ENCODE data around the gene USP17L5. TPM values are rescaled to one million over a fixed set of nuclear protein-coding genes. Genes with fewer than 3 reads are reported as not detected.
"Not testable (repeated sequence)": the region's sequence is repeated elsewhere in the genome, so short reads cannot be mapped to it uniquely, and the experiment has no call there.

The USP17L5 gene, protein sequence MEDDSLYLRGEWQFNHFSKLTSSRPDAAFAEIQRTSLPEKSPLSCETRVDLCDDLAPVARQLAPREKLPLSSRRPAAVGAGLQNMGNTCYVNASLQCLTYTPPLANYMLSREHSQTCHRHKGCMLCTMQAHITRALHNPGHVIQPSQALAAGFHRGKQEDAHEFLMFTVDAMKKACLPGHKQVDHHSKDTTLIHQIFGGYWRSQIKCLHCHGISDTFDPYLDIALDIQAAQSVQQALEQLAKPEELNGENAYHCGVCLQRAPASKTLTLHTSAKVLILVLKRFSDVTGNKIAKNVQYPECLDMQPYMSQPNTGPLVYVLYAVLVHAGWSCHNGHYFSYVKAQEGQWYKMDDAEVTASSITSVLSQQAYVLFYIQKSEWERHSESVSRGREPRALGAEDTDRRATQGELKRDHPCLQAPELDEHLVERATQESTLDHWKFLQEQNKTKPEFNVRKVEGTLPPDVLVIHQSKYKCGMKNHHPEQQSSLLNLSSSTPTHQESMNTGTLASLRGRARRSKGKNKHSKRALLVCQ
- total RNA-seq: not detected
- long read RNA-seq: 0 reads

DNA sequence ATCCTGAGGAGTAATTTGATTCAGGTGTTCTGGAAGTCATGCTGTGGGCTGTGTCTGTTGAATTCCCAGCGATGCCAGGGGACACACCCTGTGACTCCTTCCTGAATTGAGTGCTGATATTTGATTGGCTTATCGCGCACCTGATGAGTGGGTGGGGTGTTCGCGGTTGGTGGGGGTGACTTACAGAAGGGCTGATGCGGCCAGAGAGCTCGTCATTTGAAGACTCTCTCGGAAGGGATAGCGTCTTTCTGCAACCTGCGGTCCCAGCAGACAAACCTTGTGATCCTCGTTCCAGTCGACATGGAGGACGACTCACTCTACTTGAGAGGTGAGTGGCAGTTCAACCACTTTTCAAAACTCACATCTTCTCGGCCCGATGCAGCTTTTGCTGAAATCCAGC is at the start of gene USP17L5:
Gene USP17L5, plus strand, starts transcription at position 301 of the 400 bp plus-strand sequence. Its CDS starts 0 bp downstream, at position 301.
- intact Hi-C loops (cut with DNase I): not testable (repeated sequence)

DNA sequence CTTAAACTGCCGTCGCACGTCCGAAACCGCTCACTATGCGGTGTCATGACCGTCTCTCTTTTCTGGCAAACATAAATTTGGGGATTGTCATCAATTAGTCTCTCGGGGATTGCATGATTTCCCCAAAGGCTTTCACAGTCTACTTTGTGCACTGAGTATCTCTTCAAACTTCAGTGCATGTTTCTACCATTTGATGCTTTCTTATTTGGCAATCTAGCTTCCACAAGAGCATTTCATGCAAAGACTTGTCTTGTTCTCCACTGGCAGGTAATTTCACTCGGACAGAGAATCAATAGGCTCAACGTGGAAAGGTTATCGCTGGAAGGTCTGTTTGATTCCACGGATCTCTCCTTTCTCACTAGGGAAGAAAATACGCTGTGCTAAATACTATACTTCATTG is 15.0 kb upstream of the USP17L5 start:
- DNase-seq; ATAC-seq (ENCODE audit: poor library complexity); intact Hi-C loops (cut with DNase I): not testable (repeated sequence)

More for the DNA sequence above, at the start of gene USP17L5:
- not testable (repeated sequence) for DNase-seq; ATAC-seq (ENCODE audit: poor library complexity)

DNA sequence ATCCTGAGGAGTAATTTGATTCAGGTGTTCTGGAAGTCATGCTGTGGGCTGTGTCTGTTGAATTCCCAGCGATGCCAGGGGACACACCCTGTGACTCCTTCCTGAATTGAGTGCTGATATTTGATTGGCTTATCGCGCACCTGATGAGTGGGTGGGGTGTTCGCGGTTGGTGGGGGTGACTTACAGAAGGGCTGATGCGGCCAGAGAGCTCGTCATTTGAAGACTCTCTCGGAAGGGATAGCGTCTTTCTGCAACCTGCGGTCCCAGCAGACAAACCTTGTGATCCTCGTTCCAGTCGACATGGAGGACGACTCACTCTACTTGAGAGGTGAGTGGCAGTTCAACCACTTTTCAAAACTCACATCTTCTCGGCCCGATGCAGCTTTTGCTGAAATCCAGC is 14.3 kb upstream of the USP17L5 start, which contains the start of gene USP17L24:
Gene USP17L24, plus strand, starts transcription at position 301 of the 400 bp plus-strand sequence. Its CDS starts 0 bp downstream, at position 301.
- DNase-seq; intact Hi-C loops (cut with DNase I); ATAC-seq (ENCODE audit: poor library complexity): not testable (repeated sequence)

DNA sequence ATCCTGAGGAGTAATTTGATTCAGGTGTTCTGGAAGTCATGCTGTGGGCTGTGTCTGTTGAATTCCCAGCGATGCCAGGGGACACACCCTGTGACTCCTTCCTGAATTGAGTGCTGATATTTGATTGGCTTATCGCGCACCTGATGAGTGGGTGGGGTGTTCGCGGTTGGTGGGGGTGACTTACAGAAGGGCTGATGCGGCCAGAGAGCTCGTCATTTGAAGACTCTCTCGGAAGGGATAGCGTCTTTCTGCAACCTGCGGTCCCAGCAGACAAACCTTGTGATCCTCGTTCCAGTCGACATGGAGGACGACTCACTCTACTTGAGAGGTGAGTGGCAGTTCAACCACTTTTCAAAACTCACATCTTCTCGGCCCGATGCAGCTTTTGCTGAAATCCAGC is 9.6 kb upstream of the USP17L5 start, which contains the start of gene USP17L25:
Gene USP17L25, plus strand, starts transcription at position 301 of the 400 bp plus-strand sequence. Its CDS starts 0 bp downstream, at position 301.
- intact Hi-C loops (cut with DNase I); ATAC-seq (ENCODE audit: poor library complexity); DNase-seq: not testable (repeated sequence)

DNA sequence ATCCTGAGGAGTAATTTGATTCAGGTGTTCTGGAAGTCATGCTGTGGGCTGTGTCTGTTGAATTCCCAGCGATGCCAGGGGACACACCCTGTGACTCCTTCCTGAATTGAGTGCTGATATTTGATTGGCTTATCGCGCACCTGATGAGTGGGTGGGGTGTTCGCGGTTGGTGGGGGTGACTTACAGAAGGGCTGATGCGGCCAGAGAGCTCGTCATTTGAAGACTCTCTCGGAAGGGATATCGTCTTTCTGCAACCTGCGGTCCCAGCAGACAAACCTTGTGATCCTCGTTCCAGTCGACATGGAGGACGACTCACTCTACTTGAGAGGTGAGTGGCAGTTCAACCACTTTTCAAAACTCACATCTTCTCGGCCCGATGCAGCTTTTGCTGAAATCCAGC is 4.8 kb upstream of the USP17L5 start, which contains the start of gene USP17L26:
Gene USP17L26, plus strand, starts transcription at position 301 of the 400 bp plus-strand sequence. Its CDS starts 0 bp downstream, at position 301.
- intact Hi-C loops (cut with DNase I); DNase-seq: not testable (repeated sequence)

DNA sequence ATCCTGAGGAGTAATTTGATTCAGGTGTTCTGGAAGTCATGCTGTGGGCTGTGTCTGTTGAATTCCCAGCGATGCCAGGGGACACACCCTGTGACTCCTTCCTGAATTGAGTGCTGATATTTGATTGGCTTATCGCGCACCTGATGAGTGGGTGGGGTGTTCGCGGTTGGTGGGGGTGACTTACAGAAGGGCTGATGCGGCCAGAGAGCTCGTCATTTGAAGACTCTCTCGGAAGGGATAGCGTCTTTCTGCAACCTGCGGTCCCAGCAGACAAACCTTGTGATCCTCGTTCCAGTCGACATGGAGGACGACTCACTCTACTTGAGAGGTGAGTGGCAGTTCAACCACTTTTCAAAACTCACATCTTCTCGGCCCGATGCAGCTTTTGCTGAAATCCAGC is 4.6 kb downstream of the USP17L5 start, which contains the start of gene USP17L27:
Gene USP17L27, plus strand, starts transcription at position 301 of the 400 bp plus-strand sequence. Its CDS starts 0 bp downstream, at position 301.
- DNase-seq; intact Hi-C loops (cut with DNase I); ATAC-seq (ENCODE audit: poor library complexity): not testable (repeated sequence)

More for the DNA sequence above, 4.8 kb upstream of the USP17L5 start, which contains the start of gene USP17L26:
- not testable (repeated sequence) for ATAC-seq (ENCODE audit: poor library complexity)

DNA sequence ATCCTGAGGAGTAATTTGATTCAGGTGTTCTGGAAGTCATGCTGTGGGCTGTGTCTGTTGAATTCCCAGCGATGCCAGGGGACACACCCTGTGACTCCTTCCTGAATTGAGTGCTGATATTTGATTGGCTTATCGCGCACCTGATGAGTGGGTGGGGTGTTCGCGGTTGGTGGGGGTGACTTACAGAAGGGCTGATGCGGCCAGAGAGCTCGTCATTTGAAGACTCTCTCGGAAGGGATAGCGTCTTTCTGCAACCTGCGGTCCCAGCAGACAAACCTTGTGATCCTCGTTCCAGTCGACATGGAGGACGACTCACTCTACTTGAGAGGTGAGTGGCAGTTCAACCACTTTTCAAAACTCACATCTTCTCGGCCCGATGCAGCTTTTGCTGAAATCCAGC is 9.4 kb downstream of the USP17L5 start, which contains the start of gene USP17L28:
Gene USP17L28, plus strand, starts transcription at position 301 of the 400 bp plus-strand sequence. Its CDS starts 0 bp downstream, at position 301.
- DNase-seq; ATAC-seq (ENCODE audit: poor library complexity); intact Hi-C loops (cut with DNase I): not testable (repeated sequence)

DNA sequence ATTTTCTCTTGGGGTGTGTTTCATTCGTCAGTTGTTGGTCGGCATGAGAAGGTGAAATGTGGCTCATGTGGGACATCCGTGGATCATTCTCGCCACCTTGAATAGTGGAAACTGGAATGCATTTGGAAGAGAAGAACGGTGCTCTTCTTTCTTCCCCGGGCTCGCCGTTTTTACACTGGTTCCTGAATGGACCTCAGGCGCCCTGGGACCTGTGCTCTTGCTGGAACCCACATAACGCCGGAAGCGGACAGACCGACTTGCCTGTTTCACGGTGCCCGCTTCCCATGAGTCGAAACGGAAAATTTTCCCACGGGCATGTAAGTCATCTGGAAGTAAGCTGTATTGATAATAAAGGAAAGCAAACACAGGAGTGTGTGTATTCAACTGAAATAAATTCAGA is 11.7 kb downstream of the USP17L5 start:
- ATAC-seq (ENCODE audit: poor library complexity); DNase-seq; intact Hi-C loops (cut with DNase I): not testable (repeated sequence)

DNA sequence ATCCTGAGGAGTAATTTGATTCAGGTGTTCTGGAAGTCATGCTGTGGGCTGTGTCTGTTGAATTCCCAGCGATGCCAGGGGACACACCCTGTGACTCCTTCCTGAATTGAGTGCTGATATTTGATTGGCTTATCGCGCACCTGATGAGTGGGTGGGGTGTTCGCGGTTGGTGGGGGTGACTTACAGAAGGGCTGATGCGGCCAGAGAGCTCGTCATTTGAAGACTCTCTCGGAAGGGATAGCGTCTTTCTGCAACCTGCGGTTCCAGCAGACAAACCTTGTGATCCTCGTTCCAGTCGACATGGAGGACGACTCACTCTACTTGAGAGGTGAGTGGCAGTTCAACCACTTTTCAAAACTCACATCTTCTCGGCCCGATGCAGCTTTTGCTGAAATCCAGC is 14.1 kb downstream of the USP17L5 start, which contains the start of gene USP17L29:
Gene USP17L29, plus strand, starts transcription at position 301 of the 400 bp plus-strand sequence. Its CDS starts 0 bp downstream, at position 301.
- DNase-seq; intact Hi-C loops (cut with DNase I); ATAC-seq (ENCODE audit: poor library complexity): not testable (repeated sequence)

DNA sequence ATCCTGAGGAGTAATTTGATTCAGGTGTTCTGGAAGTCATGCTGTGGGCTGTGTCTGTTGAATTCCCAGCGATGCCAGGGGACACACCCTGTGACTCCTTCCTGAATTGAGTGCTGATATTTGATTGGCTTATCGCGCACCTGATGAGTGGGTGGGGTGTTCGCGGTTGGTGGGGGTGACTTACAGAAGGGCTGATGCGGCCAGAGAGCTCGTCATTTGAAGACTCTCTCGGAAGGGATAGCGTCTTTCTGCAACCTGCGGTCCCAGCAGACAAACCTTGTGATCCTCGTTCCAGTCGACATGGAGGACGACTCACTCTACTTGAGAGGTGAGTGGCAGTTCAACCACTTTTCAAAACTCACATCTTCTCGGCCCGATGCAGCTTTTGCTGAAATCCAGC is 23.6 kb downstream of the USP17L5 start, which contains the start of gene USP17L30:
Gene USP17L30, plus strand, starts transcription at position 301 of the 400 bp plus-strand sequence. Its CDS starts 0 bp downstream, at position 301.
- DNase-seq; ATAC-seq (ENCODE audit: poor library complexity); intact Hi-C loops (cut with DNase I): not testable (repeated sequence)

DNA sequence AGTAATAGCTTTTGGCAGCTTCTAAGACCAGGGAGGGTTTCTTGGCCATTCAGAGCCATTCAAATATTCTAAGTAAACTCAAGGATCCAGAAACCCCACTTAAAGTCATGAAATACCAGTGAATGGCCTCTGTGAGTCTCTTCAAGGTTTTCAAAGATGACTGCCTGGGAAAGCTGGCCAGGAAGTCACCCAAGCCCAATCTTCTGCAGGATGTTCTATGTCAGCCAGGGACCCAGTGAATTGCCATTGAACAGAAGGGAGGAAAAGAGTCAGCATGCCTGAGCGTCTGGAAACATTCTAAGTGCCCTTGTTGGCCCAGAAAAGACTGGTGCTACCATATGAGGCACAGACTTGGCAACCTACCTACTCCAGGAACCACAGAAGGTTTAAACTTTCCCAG is 40.7 kb downstream of the USP17L5 start:
- ATAC-seq (ENCODE audit: poor library complexity); intact Hi-C loops (cut with DNase I); DNase-seq: not testable (repeated sequence)

DNA sequence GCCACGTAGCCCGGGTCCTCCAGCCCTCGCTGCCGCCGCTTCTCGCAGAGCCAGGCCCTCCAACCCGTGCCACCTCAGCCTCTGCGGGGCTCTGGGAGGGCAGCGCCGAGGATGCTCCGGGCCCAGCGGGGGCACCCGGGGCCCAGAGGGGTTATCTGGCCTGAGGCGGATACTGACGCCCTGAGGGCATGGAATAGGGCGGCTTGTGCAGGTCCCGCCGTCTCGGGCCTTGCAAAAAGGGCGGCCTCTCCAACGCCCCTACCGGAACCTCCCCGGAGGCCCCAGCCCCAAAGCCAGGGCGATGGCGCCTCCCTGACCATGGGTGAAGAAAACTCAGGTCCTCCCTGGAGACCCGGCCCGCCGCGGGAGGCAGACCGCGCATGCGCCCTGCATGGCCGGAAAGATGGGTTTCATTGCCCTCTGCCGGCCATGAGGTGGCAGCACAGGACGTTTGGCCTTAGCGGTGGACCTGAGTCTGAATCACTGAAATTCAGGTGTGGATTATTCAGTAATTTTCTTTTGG is 41.9 kb downstream of the USP17L5 start:
- intact Hi-C loops (cut with DNase I); ATAC-seq (ENCODE audit: poor library complexity): not testable (repeated sequence)
- DNase-seq: peak; percentile 71

DNA sequence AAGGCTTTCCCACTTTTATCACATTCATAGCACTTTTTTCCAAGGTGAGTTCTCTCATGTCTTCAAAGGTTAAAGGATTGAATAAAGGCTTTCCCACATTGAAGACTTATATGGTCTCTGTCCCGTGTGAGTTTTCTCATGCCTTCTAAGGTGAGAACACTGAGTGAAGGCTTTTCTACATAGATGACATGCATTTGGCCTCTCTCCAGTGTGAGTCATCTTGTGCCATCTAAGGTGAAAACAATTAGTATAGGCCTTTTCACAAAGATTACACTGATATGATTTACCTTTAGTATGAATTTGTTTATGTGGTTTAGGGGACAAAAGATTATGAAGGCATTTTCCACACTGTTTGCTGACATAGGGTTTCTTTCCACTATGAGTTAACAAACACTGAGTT is 44.9 kb downstream of the USP17L5 start:
- ATAC-seq (ENCODE audit: poor library complexity) (no peak), DNase-seq (no peak)
- intact Hi-C loops (cut with DNase I): no loop called here

DNA sequence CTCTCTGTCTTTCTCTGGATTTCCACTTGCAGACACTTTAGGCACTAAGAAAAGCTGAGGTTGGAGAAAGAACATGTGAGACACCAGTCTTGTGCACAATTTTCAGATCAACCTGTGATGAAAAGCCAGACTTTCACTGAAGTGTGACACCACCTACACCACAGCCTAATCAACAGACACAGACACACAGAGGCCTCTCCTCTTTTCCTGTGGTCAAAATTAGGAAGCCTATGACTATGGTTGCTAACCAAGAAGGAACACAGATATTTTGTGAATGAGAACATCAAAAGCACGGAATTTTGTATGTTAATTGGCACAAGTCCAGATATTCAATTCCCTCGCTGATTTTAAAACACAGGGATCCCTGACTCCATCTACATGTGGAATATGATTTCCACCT is 49.8 kb downstream of the USP17L5 start:
- intact Hi-C loops (cut with DNase I); ATAC-seq (ENCODE audit: poor library complexity); DNase-seq: not testable (repeated sequence)

Other genes starting within 250 kb of the USP17L5 start
- not detected for gene FAM90A26, start 169.0 kb upstream of the USP17L5 start, total RNA-seq
- gene USP17L10, start 128.7 kb upstream of the USP17L5 start, total RNA-seq: not detected
- gene USP17L11, start 124.0 kb upstream of the USP17L5 start, total RNA-seq: not detected
- gene USP17L12, start 119.3 kb upstream of the USP17L5 start, total RNA-seq: not detected
- not detected for gene USP17L13, start 114.5 kb upstream of the USP17L5 start, total RNA-seq
- gene USP17L15, start 105.0 kb upstream of the USP17L5 start, total RNA-seq: not detected
- gene USP17L17, start 95.5 kb upstream of the USP17L5 start, total RNA-seq: not detected
- not detected for gene USP17L18, start 90.8 kb upstream of the USP17L5 start, total RNA-seq
- not detected for gene USP17L19, start 86.0 kb upstream of the USP17L5 start, total RNA-seq
- not detected for gene USP17L20, start 81.3 kb upstream of the USP17L5 start, total RNA-seq
- gene USP17L21, start 76.5 kb upstream of the USP17L5 start, total RNA-seq: not detected
- gene USP17L22, start 71.8 kb upstream of the USP17L5 start, total RNA-seq: not detected
- gene USP17L24, start 14.2 kb upstream of the USP17L5 start, total RNA-seq: not detected
- gene USP17L25, start 9.5 kb upstream of the USP17L5 start, total RNA-seq: not detected
- gene USP17L26, start 4.7 kb upstream of the USP17L5 start, total RNA-seq: not detected
- not detected for gene USP17L27, start 4.7 kb downstream of the USP17L5 start, total RNA-seq
- gene USP17L28, start 9.5 kb downstream of the USP17L5 start, total RNA-seq: not detected
- not detected for gene USP17L29, start 14.2 kb downstream of the USP17L5 start, total RNA-seq
- gene USP17L30, start 23.7 kb downstream of the USP17L5 start, total RNA-seq: not detected
- gene DEFB131A, start 105.0 kb downstream of the USP17L5 start, total RNA-seq: not detected

Measured in Right ventricle myocardium superior (tissue), 1 donor.